Stimulated activated CD4-positive, alpha-beta T cell treated with anti-CD3 and anti-CD28 coated beads, Interleukin-2, amount 100 ng/mL, for 4 hours (primary cell): ENCODE results near the gene CUBN.

Experiments used
- DNase-seq: peaks from one replicate; pipeline ENCODE4 v3.0.0-alpha.2; 2020; ENCODE audit warnings: low read depth

CUBN gene

GRCh38 chr10:17101910-17102266 lies 27.7 kb downstream of the CUBN start:
- no peak for DNase-seq

- no peak for DNase-seq
Observed at GRCh38 chr10:17101257-17101909, 28.2 kb downstream of the CUBN start.

- no peak for DNase-seq
Observed at GRCh38 chr10:17100586-17100985, 29.0 kb downstream of the CUBN start.

- no peak for DNase-seq
Observed at GRCh38 chr10:17098012-17098411, 31.6 kb downstream of the CUBN start.

- no peak for DNase-seq
Observed at GRCh38 chr10:17094844-17095243, 34.8 kb downstream of the CUBN start.

GRCh38 chr10:17092986-17093803 lies 36.4 kb downstream of the CUBN start:
- DNase-seq: no peak

GRCh38 chr10:17092216-17092944 lies 37.2 kb downstream of the CUBN start:
- no peak for DNase-seq

GRCh38 chr10:17088118-17088806 lies 41.3 kb downstream of the CUBN start:
- no peak for DNase-seq

- no peak for DNase-seq
Observed at GRCh38 chr10:17086865-17087367, 42.7 kb downstream of the CUBN start.

GRCh38 chr10:17085011-17085725 lies 44.4 kb downstream of the CUBN start:
- DNase-seq: no peak

- DNase-seq: no peak
Observed at GRCh38 chr10:17084258-17084657, 45.4 kb downstream of the CUBN start.

GRCh38 chr10:17081431-17081830 lies 48.2 kb downstream of the CUBN start:
- no peak for DNase-seq

GRCh38 chr10:17077890-17078289 lies 51.7 kb downstream of the CUBN start:
- no peak for DNase-seq

- DNase-seq: no peak
Observed at GRCh38 chr10:17077346-17077781, 52.2 kb downstream of the CUBN start.

GRCh38 chr10:17076626-17077345 lies 52.8 kb downstream of the CUBN start:
- no peak for DNase-seq

GRCh38 chr10:17075533-17076359 lies 53.9 kb downstream of the CUBN start:
- no peak for DNase-seq

- no peak for DNase-seq
Observed at GRCh38 chr10:17074541-17074847, 55.1 kb downstream of the CUBN start.

- DNase-seq: no peak
Observed at GRCh38 chr10:17073725-17074540, 55.7 kb downstream of the CUBN start.

GRCh38 chr10:17068953-17069352 lies 60.7 kb downstream of the CUBN start:
- DNase-seq: no peak
